Measurements from ENCODE around the gene ERVH48-1.
"Not testable (repeated sequence)": the region's sequence is repeated elsewhere in the genome, so short reads cannot be mapped to it uniquely, and the experiment has no call there.

ERVH48-1 gene

GRCh38 chr21:42939582-42940413 lies 14.4 kb upstream of the ERVH48-1 start:
- DNase-seq (ENCODE audit: low spot score): peak; percentile 69

GRCh38 chr21:42938606-42938995 lies 13.2 kb upstream of the ERVH48-1 start:
- not testable (repeated sequence) for DNase-seq (ENCODE audit: low spot score)

GRCh38 chr21:42937960-42938605 lies 12.7 kb upstream of the ERVH48-1 start:
- no peak for DNase-seq (ENCODE audit: low spot score)

- DNase-seq (ENCODE audit: low spot score): not testable (repeated sequence)
Measured at GRCh38 chr21:42937034-42937940, 11.9 kb upstream of the ERVH48-1 start.

- not testable (repeated sequence) for DNase-seq (ENCODE audit: low spot score)
Measured at GRCh38 chr21:42936360-42936759, 10.9 kb upstream of the ERVH48-1 start.

- DNase-seq (ENCODE audit: low spot score): not testable (repeated sequence)
Measured at GRCh38 chr21:42933973-42934372, 8.5 kb upstream of the ERVH48-1 start.

- DNase-seq (ENCODE audit: low spot score): not testable (repeated sequence)
Measured at GRCh38 chr21:42933137-42933970, 7.9 kb upstream of the ERVH48-1 start.

- not testable (repeated sequence) for DNase-seq (ENCODE audit: low spot score)
Measured at GRCh38 chr21:42932378-42933136, 7.1 kb upstream of the ERVH48-1 start.

- DNase-seq (ENCODE audit: low spot score): no peak
Measured at GRCh38 chr21:42931560-42932235, 6.3 kb upstream of the ERVH48-1 start.

GRCh38 chr21:42929969-42930368 lies 4.5 kb upstream of the ERVH48-1 start:
- DNase-seq (ENCODE audit: low spot score): no peak

- not testable (repeated sequence) for DNase-seq (ENCODE audit: low spot score)
Measured at GRCh38 chr21:42927474-42928200, 2.2 kb upstream of the ERVH48-1 start.

GRCh38 chr21:42924433-42924751 lies 1.0 kb downstream of the ERVH48-1 start:
- DNase-seq (ENCODE audit: low spot score): no peak

GRCh38 chr21:42923553-42924432 lies 1.6 kb downstream of the ERVH48-1 start:
- peak; percentile 89 for DNase-seq (ENCODE audit: low spot score)

- no peak for DNase-seq (ENCODE audit: low spot score)
Measured at GRCh38 chr21:42922918-42923317, 2.5 kb downstream of the ERVH48-1 start.

- DNase-seq (ENCODE audit: low spot score): no peak
Measured at GRCh38 chr21:42921927-42922326, 3.5 kb downstream of the ERVH48-1 start.

- peak; percentile 54 for DNase-seq (ENCODE audit: low spot score)
Measured at GRCh38 chr21:42918291-42918690, 7.1 kb downstream of the ERVH48-1 start.

GRCh38 chr21:42913476-42913875 lies 12.0 kb downstream of the ERVH48-1 start:
- DNase-seq (ENCODE audit: low spot score): no peak

- not testable (repeated sequence) for DNase-seq (ENCODE audit: low spot score)
Measured at GRCh38 chr21:42911920-42912319, 13.5 kb downstream of the ERVH48-1 start.

All from COLO829 (cell line).